ENCODE measurements around the gene CALML4. TPM values are rescaled to one million over a fixed set of nuclear protein-coding genes. Genes with fewer than 3 reads are reported as not detected.

The CALML4 gene
- total RNA-seq, 3 donors from 2014 or later, result 4.0 to 5.5 (median 4.8) TPM

DNA sequence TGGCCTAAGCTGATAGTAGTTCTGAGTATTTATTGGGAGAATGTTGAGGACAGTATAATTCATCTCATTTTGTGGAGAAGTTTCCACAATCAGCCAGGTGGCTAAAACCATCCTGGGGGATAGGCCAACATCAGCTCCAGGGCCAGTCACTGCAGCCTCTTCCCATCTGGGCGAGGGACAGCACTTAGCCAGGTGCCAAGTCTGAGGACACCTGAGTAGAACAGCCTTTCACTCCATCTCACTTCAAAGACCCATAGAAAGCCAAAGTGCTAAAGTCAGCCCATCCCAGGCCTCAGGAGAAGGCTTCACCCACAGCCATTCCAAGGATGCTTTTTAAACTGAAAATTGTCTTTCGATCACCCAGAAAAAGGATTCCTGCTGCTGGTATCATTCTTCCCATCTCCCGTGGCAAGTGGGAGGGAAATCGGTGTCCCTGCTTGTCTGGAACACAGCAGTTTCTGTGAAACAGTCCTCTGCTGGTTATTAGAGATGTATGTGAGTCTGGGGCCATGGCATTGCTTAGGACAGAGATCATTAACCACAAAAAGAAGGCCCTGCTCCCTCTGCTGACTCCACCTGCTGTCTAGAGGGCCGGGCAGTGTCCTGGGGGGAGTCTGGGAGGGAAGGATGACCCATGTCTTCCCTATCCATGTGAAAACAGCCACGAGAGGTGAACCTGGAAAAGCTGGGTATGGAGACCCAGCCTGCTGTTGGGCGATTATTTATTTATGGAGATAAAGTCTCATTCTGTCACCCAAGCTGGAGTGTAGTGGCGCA lies 9.6 kb downstream of the CALML4 start:
- H3K36me3 Mint-ChIP-seq (ENCODE audit: insufficient read depth), result peaks cover 20% of the 10 kb centered on the region
- no peak overlapping the region for H3K4me3 Mint-ChIP-seq
- no peaks in the 10 kb centered on the region for H3K9me3 Mint-ChIP-seq
- H3K27me3 Mint-ChIP-seq (ENCODE audit: low read depth), result no peaks in the 10 kb centered on the region
- H3K4me1 Mint-ChIP-seq (ENCODE audit: low read depth), result no peaks in the 10 kb centered on the region
- ATAC-seq (no peak), DNase-seq (no peak)

DNA sequence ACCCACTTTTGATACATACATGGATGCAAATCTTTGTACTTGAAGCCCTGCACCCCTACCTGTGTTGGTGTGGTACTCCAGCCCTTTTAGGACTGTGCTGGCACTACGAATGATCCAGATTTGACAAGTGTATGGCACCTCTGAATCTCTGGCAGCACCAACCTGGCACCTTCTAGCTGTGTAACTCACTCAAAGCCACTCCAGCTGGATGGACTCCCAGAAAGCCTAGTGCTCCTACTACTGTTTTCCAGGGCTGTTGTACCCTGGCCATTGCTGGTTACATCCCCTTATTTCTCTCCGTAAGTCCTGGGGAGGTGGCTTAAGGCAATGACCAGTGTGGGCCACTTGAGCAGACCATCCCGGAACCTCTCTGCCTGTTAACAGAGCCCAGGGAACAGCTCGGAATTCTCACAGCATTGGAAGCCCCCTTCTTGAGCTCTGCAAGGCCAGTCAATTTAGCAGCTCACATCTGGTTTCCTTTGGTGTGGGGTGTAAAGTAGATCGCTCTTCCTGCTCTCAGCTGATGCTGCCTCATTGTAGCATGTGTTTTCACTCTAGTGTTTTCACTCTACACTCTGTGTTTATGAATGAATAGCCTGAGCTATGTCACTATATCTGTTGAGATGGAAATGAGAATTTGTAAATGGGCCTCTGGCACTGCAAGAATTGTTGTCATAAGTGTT lies 12.2 kb downstream of the CALML4 start:
- no peak for ATAC-seq
- no peak overlapping the region for H3K4me3 Mint-ChIP-seq
- no peaks in the 10 kb centered on the region for H3K27me3 Mint-ChIP-seq (ENCODE audit: low read depth)
- peaks cover 31% of the 10 kb centered on the region for H3K36me3 Mint-ChIP-seq (ENCODE audit: insufficient read depth)
- H3K4me1 Mint-ChIP-seq (ENCODE audit: low read depth), result peaks cover 1% of the 10 kb centered on the region
- no peak for DNase-seq
- no peaks in the 10 kb centered on the region for H3K9me3 Mint-ChIP-seq

DNA sequence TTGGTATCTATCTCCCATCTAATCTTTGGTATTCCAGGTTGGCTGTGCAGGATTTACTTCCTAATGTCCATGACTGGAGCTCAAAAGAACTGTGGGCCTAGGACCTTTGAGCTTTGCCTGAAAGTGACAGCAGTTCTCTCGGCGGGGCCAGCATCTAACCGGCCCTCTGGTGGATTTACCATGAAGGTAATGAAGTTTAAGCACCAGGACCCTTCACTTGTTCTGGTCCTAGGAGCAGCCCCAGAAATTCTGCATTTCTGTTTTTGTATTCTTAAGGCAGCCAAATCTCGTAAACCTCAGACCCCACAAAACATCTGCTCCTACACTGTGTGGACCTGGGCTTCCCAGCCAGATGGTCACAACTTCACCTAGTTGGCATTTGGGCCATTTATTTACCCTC lies 13.0 kb downstream of the CALML4 start:
- Mint-ChIP-seq H3K36me3 (ENCODE audit: insufficient read depth) (peaks cover 35% of the 10 kb centered on the region), H3K27me3 (ENCODE audit: low read depth) (no peaks in the 10 kb centered on the region), H3K9me3 (no peaks in the 10 kb centered on the region), H3K4me3 (no peak overlapping the region), H3K4me1 (ENCODE audit: low read depth) (peaks cover 4% of the 10 kb centered on the region)
- DNase-seq (no peak), ATAC-seq (no peak)

DNA sequence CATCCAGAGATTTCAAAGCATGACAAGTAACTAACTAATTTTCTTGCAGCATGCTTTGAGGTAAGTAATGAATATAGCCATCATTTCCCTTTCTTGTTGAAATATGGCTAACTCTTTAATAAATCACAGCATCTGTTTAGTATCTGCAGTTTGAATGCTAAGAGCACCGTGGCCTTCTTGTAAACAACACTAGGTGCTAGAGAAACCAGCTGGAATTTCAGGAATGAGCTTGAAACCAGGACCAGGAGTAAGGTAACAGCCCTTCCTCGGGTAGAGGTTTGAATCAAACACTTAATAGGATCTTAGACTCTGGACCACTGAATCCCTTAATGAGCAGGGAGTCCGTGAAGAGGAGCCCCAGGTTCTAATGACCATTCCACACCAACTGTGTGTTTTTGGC lies 13.6 kb downstream of the CALML4 start:
- Mint-ChIP-seq H3K27me3 (ENCODE audit: low read depth) (no peaks in the 10 kb centered on the region), H3K36me3 (ENCODE audit: insufficient read depth) (peaks cover 35% of the 10 kb centered on the region), H3K4me1 (ENCODE audit: low read depth) (peaks cover 4% of the 10 kb centered on the region), H3K9me3 (no peaks in the 10 kb centered on the region), H3K4me3 (no peak overlapping the region)
- no peak for ATAC-seq
- DNase-seq, result no peak

DNA sequence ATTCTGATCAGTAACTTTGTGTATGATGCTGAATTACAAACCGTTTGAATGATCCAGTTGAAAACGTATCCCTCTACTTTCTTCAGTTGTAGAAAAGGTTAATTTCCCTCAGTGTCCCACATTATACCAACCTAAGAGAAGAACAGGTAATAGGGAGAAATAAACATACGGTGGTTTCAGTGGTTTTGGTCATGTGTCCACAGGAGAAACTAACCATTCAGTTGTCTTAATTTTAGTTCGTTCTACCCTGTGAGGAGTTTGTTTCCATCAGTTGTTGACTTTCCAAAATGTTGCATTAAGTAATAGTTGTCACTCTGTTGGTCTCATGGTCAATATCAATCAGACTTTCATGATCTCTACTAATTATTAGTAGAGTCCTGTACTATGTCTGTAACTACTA lies 15.1 kb downstream of the CALML4 start:
- no peaks in the 10 kb centered on the region for H3K27me3 Mint-ChIP-seq (ENCODE audit: low read depth)
- peaks cover 4% of the 10 kb centered on the region for H3K4me1 Mint-ChIP-seq (ENCODE audit: low read depth)
- ATAC-seq, result no peak
- H3K36me3 Mint-ChIP-seq (ENCODE audit: insufficient read depth), result peaks cover 41% of the 10 kb centered on the region
- no peaks in the 10 kb centered on the region for H3K9me3 Mint-ChIP-seq
- no peak for DNase-seq
- H3K4me3 Mint-ChIP-seq, result no peak overlapping the region

DNA sequence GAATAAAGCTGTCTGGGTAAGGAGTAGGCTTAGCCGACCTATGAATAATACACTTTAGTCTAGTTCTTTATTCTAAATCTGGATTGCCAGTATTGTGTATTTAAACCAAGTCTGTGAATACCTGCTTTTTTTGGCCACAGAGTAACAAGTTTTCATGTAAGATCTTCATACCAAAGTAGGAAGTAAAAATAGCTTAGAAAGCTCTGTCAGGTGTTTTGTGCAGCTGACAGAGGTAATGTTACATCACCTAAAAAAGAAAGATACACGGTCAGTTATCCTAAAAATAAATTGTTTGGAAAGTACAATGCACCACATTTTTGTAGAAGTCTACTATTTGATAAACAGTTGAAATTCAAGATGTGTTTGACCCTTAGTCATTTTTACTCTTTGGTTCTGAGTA lies 16.5 kb downstream of the CALML4 start:
- Mint-ChIP-seq H3K9me3 (no peaks in the 10 kb centered on the region), H3K36me3 (ENCODE audit: insufficient read depth) (peaks cover 49% of the 10 kb centered on the region), H3K27me3 (ENCODE audit: low read depth) (no peaks in the 10 kb centered on the region), H3K4me1 (ENCODE audit: low read depth) (peaks cover 4% of the 10 kb centered on the region), H3K4me3 (no peak overlapping the region)
- DNase-seq (no peak), ATAC-seq (no peak)

DNA sequence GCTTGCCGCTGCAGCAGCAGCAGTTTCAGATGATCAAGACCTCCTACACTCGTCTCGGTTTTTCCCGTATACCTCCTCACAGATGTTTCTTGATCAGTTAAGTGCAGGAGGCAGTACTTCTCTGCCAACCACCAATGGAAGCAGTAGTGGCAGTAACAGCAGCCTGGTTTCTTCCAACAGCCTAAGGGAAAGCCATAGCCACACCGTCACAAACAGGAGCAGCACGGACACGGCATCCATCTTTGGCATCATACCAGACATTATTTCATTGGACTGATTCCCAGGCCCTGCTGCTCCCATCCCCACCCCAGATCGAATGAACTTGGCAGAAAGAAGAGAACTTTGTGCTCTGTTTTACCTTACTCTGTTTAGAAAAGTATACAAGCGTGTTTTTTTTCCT lies 17.6 kb downstream of the CALML4 start:
- H3K9me3 Mint-ChIP-seq, result no peaks in the 10 kb centered on the region
- no peak for ATAC-seq
- H3K27me3 Mint-ChIP-seq (ENCODE audit: low read depth), result no peaks in the 10 kb centered on the region
- H3K36me3 Mint-ChIP-seq (ENCODE audit: insufficient read depth), result peaks cover 50% of the 10 kb centered on the region
- DNase-seq, result no peak
- H3K4me3 Mint-ChIP-seq, result no peak overlapping the region
- H3K4me1 Mint-ChIP-seq (ENCODE audit: low read depth), result peaks cover 4% of the 10 kb centered on the region

DNA sequence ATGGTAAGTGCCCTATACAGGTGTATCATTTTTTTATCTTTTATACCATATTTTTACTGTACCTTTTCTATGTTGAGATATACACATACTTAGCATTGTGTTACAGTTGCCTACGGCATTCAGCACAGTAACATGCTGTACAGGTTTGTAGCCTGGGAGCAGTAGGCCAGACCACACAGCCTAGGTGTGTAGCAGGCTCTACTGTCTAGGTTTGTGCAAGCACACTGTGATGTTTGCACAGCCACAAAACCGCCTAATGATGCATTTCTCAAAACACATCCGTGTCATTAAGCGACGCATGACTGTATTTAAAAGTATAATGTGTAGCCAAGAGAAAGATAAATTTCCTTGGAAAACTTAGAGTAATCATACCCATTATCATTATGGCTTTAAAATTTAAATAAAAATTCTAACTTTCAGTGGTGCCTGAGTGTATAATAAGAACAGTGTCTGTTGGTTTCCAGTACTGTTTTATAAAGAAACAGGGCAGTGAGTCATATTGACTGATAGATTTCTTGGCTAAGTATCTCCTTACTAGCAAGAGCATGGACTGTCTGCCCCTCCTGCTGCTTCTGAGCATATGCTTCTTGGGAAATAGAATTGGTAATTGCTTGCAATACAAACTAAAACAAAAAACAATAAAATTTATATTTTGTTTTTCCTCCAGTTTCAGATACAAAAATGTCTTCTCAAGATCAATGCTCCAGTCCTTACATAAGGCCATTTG lies 18.3 kb downstream of the CALML4 start:
- Mint-ChIP-seq H3K36me3 (ENCODE audit: insufficient read depth) (peaks cover 43% of the 10 kb centered on the region), H3K4me1 (ENCODE audit: low read depth) (peaks cover 4% of the 10 kb centered on the region), H3K27me3 (ENCODE audit: low read depth) (no peaks in the 10 kb centered on the region), H3K4me3 (no peak overlapping the region), H3K9me3 (no peaks in the 10 kb centered on the region)
- ATAC-seq (no peak), DNase-seq (no peak)

DNA sequence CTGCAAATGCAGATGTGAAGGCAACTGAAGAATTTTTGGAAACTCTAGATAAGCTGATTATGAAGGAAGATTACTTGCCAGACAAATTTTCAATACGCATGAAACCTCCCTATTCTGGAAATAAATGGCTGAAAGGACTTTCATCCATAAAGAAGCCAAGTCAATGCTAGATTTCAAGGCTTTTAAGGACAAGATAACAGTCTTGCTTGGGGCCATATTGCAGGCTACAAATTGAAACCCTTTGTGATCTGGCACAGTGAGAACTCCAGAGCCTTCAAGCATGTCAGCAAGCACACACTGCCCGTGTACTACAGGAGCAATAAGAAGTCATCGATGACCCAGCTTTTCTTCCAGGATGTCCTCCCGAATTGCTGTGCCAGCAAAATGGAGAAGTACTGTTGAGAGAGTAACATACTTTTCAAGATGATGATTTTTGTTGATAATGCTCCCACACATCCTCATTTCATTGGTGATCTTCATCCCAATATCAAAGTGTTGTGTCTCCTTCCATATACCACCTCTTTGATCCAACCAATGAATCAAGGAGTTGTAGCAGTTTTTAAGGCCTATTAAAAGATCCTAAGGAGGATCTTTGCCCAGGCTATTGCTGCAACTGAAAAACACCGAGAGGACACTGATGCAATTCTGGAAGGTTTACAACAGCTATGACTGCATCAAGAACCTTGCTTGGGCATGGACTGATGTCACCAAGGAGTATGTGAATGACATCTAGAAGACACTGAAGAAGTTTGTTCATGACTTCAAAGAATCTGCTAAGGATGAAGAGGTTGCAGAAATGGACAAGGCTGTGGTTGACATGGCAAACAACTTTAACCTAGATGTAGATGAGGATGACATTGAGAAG lies 20.3 kb downstream of the CALML4 start:
- no peaks in the 10 kb centered on the region for H3K9me3 Mint-ChIP-seq
- H3K4me1 Mint-ChIP-seq (ENCODE audit: low read depth), result peaks cover 4% of the 10 kb centered on the region
- DNase-seq (no peak), ATAC-seq (no peak)
- H3K36me3 Mint-ChIP-seq (ENCODE audit: insufficient read depth), result peaks cover 52% of the 10 kb centered on the region
- H3K27me3 Mint-ChIP-seq (ENCODE audit: low read depth), result no peaks in the 10 kb centered on the region
- no peak overlapping the region for H3K4me3 Mint-ChIP-seq

DNA sequence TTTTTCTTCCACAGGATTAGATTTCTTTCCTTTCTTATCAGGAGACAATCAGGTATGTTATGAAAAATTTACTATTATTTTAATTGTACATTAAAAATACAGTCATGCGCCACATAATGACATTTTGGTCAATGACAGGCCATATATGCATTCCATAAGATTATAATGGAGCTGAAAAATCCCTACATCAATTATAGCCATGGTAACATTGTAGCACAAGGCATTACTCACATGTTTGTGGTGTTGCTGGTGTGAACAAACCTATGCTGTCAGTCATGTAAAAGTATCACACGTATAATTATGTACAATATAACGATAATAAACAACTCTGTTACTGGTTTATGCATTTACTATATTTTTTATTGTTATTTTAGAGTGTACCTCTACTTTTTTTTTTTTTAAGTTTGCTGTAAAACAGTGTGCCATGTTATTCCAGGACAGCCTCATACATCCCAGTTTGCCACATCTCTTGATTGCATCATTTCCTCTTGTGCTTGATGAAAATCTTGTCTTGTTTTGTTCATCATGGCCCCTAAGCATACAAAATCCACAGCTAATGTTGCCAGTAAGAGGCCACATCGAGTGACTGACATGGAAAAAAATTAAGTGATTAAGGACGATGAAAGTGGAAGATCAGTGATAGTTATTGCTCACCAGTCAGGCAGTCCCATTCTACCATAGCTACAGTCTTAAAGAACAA lies 21.4 kb downstream of the CALML4 start:
- no peak for DNase-seq
- no peak for ATAC-seq
- Mint-ChIP-seq H3K27me3 (ENCODE audit: low read depth) (no peaks in the 10 kb centered on the region), H3K9me3 (no peaks in the 10 kb centered on the region), H3K4me1 (ENCODE audit: low read depth) (peaks cover 3% of the 10 kb centered on the region), H3K4me3 (no peak overlapping the region), H3K36me3 (ENCODE audit: insufficient read depth) (peaks cover 48% of the 10 kb centered on the region)

DNA sequence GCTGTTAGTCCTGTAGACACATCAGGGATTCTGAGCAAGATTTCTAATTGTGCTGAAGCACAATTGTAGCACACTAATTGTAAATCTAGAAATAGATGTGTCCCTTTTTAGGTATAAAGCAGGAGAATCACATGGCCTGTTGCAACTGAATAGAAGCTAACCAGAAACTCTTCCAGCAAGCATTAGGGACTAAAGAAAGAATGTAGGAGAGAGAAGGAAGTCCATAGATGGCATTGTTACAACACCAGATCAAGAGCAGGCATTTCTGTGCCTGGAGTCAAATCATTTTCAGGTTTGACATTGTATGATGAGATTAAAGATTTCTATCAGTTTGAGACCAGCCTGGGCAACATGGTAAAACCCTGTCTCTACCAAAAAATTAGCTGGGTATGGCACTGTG lies 27.4 kb downstream of the CALML4 start:
- H3K27me3 Mint-ChIP-seq (ENCODE audit: low read depth), result no peaks in the 10 kb centered on the region
- DNase-seq (no peak), ATAC-seq (no peak)
- H3K4me3 Mint-ChIP-seq, result no peak overlapping the region
- H3K9me3 Mint-ChIP-seq, result no peaks in the 10 kb centered on the region
- no peaks in the 10 kb centered on the region for H3K4me1 Mint-ChIP-seq (ENCODE audit: low read depth)
- peaks cover 25% of the 10 kb centered on the region for H3K36me3 Mint-ChIP-seq (ENCODE audit: insufficient read depth)

DNA sequence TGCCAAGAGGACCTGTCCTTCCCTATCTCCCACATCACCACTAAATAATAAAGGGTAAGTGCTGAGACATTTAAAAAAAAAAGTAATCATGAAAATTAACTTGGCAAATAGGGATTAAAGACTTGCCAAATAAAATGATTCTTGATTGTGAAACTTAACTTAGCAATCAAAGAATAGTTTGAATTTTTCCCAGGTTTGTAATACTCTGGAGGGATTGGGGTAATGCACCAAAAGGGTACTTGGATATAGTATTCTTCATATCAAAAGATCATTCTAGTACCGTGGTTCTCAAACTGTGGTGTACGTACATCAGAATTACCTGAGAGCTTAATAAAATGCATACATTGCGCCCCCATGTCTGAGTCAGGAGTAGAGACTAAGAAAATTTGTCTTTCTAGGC lies 28.5 kb downstream of the CALML4 start:
- ATAC-seq (no peak), DNase-seq (no peak)
- H3K9me3 Mint-ChIP-seq, result no peaks in the 10 kb centered on the region
- no peaks in the 10 kb centered on the region for H3K4me1 Mint-ChIP-seq (ENCODE audit: low read depth)
- H3K4me3 Mint-ChIP-seq, result no peak overlapping the region
- H3K27me3 Mint-ChIP-seq (ENCODE audit: low read depth), result no peaks in the 10 kb centered on the region
- H3K36me3 Mint-ChIP-seq (ENCODE audit: insufficient read depth), result peaks cover 24% of the 10 kb centered on the region

DNA sequence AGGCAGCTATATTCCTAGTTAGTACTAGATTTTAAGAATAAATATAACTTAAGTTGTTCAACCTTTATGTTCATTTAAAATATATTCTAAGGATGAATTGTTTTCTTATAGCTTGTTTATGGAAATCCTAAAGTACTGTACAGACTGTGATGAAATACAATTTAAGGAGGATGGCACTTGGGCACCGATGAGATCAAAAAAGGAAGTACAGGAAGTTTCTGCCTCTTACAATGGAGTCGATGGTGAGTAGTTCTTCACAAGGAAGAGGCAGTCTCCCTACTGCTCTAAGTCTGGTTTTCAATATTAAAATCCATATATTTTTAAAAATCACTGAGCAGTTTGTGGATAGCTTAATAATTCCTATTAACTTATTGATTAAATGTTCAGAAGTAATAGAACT lies 29.6 kb downstream of the CALML4 start:
- ATAC-seq, result no peak
- DNase-seq, result no peak
- H3K4me1 Mint-ChIP-seq (ENCODE audit: low read depth), result no peaks in the 10 kb centered on the region
- no peaks in the 10 kb centered on the region for H3K9me3 Mint-ChIP-seq
- H3K4me3 Mint-ChIP-seq, result no peak overlapping the region
- no peaks in the 10 kb centered on the region for H3K27me3 Mint-ChIP-seq (ENCODE audit: low read depth)
- peaks cover 19% of the 10 kb centered on the region for H3K36me3 Mint-ChIP-seq (ENCODE audit: insufficient read depth)

DNA sequence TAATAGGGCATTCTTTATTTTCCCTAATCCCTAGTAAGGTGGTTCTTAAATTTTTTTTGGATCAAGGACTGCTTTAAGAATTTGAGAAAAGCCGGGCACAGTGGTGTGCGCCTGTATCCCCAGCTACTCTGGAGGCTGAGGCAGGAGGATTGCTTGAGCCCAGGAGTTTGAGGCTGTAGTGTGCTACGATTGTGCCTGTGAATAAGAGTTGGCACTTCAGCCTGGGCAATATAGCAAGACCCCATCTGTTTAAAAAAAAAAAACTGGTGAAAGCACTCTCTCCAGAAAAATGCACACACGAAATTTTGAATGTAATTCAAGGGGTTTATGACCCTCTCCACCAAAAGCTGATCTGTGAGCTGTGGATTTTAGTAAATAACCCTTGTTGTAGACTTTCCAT lies 32.0 kb downstream of the CALML4 start:
- no peak overlapping the region for H3K4me3 Mint-ChIP-seq

More for the DNA sequence above, 32.0 kb downstream of the CALML4 start:
- no peak for ATAC-seq
- no peaks in the 10 kb centered on the region for H3K4me1 Mint-ChIP-seq (ENCODE audit: low read depth)
- peaks cover 22% of the 10 kb centered on the region for H3K36me3 Mint-ChIP-seq (ENCODE audit: insufficient read depth)
- H3K9me3 Mint-ChIP-seq, result no peaks in the 10 kb centered on the region
- no peaks in the 10 kb centered on the region for H3K27me3 Mint-ChIP-seq (ENCODE audit: low read depth)
- no peak for DNase-seq
